Retina (tissue), 1 donor: ENCODE data around the gene ANGEL2.
"Not testable (repeated sequence)": the region's sequence is repeated elsewhere in the genome, so short reads cannot be mapped to it uniquely, and the experiment has no call there.

Source experiments
- DNase-seq: peaks from one replicate; pipeline ENCODE4 v3.0.0-alpha.2; 2016

Gene ANGEL2

DNA sequence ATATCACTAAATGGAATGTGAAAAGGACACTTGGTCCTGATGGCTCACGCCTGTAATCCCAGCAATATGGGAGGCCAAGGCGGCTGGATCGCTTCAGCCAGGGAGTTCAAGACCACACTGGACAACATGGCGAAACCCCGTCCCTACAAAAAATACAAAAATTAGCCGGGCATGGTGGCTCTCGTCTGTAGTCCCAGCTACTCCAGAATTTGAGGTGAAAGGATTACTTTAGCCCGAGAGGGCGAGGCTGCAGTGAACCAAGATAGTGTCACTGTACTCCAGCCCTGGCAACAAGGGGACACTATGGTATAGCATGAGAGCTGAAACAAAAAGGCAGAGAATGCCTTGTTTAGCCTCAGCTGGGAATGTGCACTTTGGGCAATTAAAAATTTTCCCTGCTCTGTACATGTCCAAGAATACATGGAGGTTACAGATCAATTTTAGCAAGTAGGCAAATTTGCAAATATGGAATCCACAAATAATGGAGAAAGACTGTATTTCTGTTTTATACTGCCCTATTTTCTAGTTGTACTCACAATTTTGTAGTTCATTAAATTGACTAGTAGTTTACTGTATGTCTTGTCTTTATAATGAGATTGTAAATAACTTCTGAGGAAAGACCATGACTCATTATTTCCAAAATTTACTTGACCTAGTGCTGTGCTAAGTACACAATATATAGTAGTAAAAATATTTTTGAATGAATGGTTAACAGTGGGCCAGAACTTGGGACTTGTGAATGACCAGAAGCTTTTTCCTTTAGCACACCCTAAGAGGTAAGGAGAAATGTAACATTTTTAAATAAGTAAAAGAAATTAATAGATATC lies 2.0 kb upstream of the ANGEL2 start:
- no peak for DNase-seq

DNA sequence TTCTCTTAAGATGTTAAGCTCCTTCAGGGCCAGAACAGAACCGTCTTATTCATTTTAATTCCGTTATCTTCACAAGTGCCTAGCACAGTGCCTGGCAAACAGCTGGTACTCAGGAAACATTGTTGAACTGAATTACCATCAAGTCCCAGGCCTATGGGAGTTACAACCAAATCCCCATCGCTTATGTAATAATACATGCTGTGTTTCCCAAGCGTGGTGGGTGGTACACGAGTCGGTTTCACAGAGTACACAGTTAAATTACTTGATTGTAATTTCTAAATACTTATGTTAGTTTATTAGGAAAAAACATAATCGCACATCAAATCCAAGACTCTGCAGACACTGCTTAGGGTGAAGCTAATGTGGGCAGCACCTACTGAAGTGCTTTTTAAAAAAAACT lies 1.0 kb downstream of the ANGEL2 start:
- no peak for DNase-seq

- no peak for DNase-seq
Observed at GRCh38 chr1:213008564-213008963, 7.1 kb downstream of the ANGEL2 start.

GRCh38 chr1:213003256-213003655 lies 12.4 kb downstream of the ANGEL2 start:
- no peak for DNase-seq

- no peak for DNase-seq
Observed at GRCh38 chr1:212994926-212995325, 20.7 kb downstream of the ANGEL2 start.

GRCh38 chr1:212993960-212994359 lies 21.7 kb downstream of the ANGEL2 start:
- not testable (repeated sequence) for DNase-seq

GRCh38 chr1:212990276-212990675 lies 25.4 kb downstream of the ANGEL2 start:
- DNase-seq, result no peak

DNA sequence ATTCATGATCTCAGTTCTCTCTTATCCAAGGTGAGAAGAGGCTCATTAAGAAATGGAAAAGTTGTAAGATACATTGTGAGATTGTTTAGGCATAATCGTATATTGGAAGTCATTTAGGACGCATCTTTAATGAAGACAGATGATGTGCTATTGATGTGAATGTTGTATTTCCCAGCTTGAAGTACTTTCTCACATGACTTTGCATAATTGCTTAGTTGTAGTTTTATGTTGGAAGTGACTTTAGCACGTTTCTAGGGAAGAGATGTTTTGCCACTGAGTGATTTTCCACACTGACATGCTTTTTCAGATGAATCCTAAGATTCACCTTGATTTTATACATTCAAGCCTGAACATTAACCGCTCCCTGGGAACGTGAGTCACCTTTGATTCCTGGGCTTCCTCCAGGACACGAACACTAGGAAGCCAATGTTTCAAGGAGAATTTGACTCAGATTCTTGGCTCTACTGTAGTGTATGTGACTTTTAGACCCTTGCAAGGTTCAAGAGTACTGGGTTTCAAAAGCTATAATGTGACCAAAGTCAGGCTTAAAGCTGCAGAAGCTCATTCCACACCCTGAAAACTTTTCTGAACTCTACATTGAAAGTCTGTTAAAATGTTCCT lies 27.9 kb downstream of the ANGEL2 start:
- DNase-seq, result no peak

DNA sequence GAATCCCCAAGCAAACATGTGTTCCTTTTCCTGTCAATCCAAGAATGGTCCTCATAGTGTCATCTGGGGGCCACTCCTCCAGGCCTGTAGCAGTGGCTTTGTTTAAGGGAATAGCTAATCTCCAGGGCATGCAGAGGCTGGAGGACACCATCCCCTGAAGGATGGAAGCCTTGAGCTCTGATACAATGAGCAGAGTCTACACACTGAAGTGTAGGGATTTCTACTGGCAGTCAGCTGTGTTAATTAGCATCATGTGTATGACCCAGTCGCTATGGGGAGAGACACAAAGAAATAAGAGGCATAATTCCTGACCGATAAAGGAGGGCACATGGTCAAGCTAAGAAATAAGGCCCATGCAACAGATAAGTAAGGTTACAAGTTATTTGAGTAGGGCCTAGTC lies 29.1 kb downstream of the ANGEL2 start:
- no peak for DNase-seq

- DNase-seq, result no peak
Observed at GRCh38 chr1:212984522-212985291, 31.0 kb downstream of the ANGEL2 start.

- no peak for DNase-seq
Observed at GRCh38 chr1:212983482-212983881, 32.2 kb downstream of the ANGEL2 start.

DNA sequence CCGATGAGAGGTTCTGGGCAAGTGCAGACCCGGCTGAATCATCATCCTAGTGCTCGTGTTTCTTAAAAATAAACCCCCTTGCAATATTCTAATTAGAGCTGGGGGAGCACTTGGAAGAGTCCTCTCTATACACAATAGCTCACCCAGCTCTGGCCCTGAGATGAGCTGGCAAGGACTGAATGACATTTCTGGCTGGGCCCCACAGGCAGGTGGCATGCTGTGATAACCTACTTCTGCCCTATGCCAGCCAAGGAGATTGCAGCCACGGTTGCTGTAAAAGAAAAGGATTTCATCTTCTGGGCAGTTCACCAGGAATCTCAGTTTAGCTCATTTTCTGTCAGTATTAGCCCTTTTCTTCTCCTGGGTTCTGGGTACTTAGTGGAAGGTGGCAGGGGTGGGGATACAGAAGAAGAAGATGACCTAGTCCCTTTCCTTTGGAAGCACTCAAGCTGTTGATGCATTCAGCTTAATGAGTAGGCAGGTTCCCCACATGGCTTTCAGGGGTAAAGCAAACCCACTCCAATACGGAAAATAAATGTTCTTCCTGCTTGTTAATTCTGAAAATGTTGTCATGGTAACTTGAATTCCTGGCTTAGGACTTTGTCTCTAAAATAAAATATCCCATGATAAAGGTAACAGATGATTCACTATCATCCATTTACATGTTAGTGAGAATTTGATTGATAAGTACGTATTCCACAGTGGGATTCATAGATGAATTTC lies 33.1 kb downstream of the ANGEL2 start:
- no peak for DNase-seq

DNA sequence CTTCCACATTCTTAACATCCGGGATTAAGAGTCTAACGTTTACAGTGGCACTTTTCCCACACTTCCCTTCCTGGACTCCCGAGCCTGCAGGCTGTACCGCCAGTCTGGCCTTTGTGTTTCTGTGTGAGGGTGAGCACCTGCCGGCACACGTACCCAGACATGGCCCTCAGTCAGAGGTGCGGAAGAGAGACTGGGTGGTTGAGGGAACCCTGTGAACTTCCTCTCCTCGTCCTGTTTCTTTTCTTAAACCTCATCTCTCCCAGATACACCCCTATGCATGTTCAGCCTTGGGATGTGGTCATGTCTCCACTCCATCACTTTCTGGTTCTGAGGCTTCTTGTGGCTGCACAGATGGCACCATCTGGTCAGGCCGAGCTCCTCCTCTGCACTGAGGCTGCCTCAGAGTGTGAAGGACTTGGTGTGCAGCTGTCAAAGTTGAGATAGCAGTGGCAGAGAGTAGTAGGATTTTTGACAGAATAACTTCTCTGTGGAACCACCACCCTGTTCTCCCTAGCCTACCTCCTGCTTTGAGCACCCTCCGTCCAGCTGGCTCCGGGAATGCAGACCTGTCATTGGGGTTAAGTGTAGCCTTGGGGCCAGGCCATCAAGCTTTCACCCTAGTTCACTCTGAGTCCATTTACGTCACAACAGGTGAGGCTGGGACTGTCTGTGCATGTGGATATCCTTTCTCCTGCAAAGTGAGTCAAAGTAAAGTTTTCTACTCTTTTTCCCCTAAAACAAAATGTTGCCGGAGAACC lies 33.9 kb downstream of the ANGEL2 start:
- DNase-seq, result peak; percentile 29

DNA sequence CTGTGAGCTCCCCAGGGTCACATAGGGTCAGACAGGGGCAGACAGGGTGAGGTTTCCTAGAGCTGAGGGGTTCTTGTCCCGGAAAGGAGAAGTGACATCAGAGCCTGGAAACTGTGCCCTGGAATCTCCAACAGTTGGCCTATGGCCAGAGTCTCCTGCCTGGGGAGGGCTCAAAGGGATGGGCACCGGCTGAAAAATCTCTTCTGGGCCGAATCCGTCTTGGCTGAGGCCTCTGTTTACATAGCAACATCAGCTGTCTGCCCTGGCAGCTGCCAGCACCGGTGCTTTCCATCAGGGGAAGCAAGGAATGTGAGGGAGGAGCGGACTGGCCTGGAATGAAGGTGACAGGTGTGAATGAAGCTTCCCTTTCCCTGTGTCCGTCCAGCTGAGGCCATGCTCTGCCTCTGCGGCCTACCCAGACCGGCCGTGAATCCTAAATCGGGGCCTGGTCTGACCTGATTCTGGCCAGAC lies 34.6 kb downstream of the ANGEL2 start:
- peak; percentile 25 for DNase-seq

- no peak for DNase-seq
Observed at GRCh38 chr1:212980123-212980785, 35.4 kb downstream of the ANGEL2 start.

- DNase-seq, result no peak
Observed at GRCh38 chr1:212979340-212980122, 36.1 kb downstream of the ANGEL2 start.

GRCh38 chr1:212977781-212978645 lies 37.7 kb downstream of the ANGEL2 start:
- DNase-seq, result no peak

GRCh38 chr1:212976586-212976985 lies 39.1 kb downstream of the ANGEL2 start:
- no peak for DNase-seq

DNA sequence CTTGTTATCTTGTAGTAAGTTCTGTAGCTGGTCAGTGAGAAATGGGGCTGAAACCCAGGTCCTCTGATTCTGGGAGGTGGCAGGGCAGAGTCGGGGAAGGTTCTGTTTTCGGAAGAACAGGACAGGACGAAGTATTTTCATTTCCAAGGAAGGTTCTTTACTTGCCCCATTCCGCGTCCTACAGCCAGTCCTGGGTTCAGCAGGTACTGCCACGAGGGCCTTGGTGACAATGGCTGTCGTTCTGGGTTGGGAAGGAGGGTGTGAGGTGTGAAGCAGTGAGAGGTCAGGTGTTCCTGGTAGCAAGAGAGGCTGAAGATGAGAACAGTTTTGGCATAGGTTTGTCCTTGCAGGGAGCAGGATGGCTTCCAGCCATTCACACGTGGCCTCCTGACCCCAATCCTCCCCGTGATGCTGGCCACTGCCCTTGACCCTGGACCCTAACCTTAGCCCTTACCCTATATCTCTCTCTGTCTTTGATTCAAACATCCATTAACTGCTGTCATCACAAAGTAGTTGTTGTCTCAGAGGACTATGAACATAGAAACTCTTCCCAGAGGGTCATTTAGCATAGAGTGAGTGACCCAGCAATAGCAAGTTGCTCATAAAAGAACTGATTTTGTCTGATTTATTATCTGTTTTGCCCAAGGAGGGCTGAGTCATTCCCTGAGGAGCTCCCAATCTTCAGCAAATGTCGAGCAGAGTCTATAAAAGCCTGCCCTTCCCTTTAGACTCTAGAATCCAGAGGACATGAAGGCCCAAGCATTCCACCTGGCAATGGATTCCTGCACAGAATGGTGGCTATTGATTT lies 40.4 kb downstream of the ANGEL2 start:
- no peak for DNase-seq
